Measurements from ENCODE around the gene SUPT20HL2. TPM values are rescaled to one million over a fixed set of nuclear protein-coding genes. Genes with fewer than 3 reads are reported as not detected.

The SUPT20HL2 gene
- total and polyA plus RNA-seq, 2 of the 8 experiments (the other 6 are each of a cell fraction or from before 2014, with no cell fraction given) = not detected

- no peak overlapping the region for H4K8ac ChIP-seq (ENCODE audit: extremely low read depth, insufficient read depth, low read length)
- H3K4me1 ChIP-seq (replicated peaks in 1 of 4; ENCODE audit: control insufficient read depth in 3 of 4, insufficient read depth in 4 of 4, low read length in 3 of 4) = 0 out of 7 replicates have a peak, but pooled peaks cover 0 to 2% (median 0%) of the 10 kb centered on the region in 4 experiments
- no peaks in the 10 kb centered on the region for H3K36me3 ChIP-seq (ENCODE audit: control insufficient read depth in 2 of 4, insufficient read depth in 4 of 4, low read length in 3 of 4)
- no peak overlapping the region for H3K18ac ChIP-seq (ENCODE audit: extremely low read depth, low read length)
- H2AFZ ChIP-seq (ENCODE audit: low read length) = 0 out of 2 replicates have a peak overlapping the region, but pooled peaks have one; percentile 10
- no peaks in the 10 kb centered on the region for H3K79me1 ChIP-seq (ENCODE audit: low read depth, low read length)
- H2BK15ac ChIP-seq (ENCODE audit: low read length) = no peak overlapping the region
- H3K56ac ChIP-seq (replicated peaks; ENCODE audit: insufficient read length, low read depth, low read length) = no peak overlapping the region
- no peak overlapping the region for H2BK12ac ChIP-seq (ENCODE audit: low read depth, low read length)
- FAIRE-seq (peak; percentile 63), DNase-seq (ENCODE audit: low read depth in 1 of 2, low spot score in 2 of 2) (no peak)
- H2BK120ac ChIP-seq (replicated peaks; ENCODE audit: low read depth, low read length) = no peak overlapping the region
- no peaks in the 10 kb centered on the region for H3K79me2 ChIP-seq (ENCODE audit: control insufficient read depth in 1 of 2, insufficient read depth in 2 of 2, low read length in 2 of 2)
- no peak overlapping the region for H3K9ac ChIP-seq (replicated peaks in 1 of 4; ENCODE audit: extremely low read depth in 1 of 4, low read depth in 3 of 4, low read length in 3 of 4)
- no peak overlapping the region for H3K4me2 ChIP-seq (ENCODE audit: insufficient read depth in 1 of 2, low read depth in 2 of 2, low read length in 2 of 2)
- WGBS, 2 experiments (ENCODE audit: extremely low coverage in 1 of 2, insufficient coverage in 1 of 2, insufficient read length in 1 of 2, insufficient replicate concordance in 2 of 2, low coverage in 1 of 2, low lambda C conversion rate in 2 of 2, missing lambda C conversion rate in 1 of 2) = 52% methylated on average over 12 of the region's 12 CpGs; no CpG with 5 or more reads in 1 of the 2 experiments
- no peak overlapping the region for H2BK5ac ChIP-seq (ENCODE audit: low read depth, low read length)
- H2BK20ac ChIP-seq (ENCODE audit: low read length) = no peak overlapping the region
- H4K20me1 ChIP-seq (replicated peaks in 1 of 2; ENCODE audit: control insufficient read depth in 1 of 2, insufficient read depth in 2 of 2, low read length in 2 of 2) = no peaks in the 10 kb centered on the region
- ChIA-PET POLR2A (ENCODE audit: partially characterized antibody) (interaction anchor here (0.7 kb wide), 1 partner anchor 848 kb away, joined by 4 read pairs; no protein-coding TSS in a partner anchor), CTCF (ENCODE audit: partially characterized antibody) (interaction anchor here (0.6 to 1.7 kb wide), 6 partner anchors 12 to 535 kb away, joined by 3 read pairs; no protein-coding TSS in a partner anchor)
- no peaks in the 10 kb centered on the region for H3K23me2 ChIP-seq (ENCODE audit: low read depth, low read length)
- H3K23ac ChIP-seq (ENCODE audit: insufficient read length) = no peak overlapping the region
- TF ChIP-seq BCL11A (IDR thresholded peaks at IDR 0.05; ENCODE audit: low read depth in 2 of 2, low read length in 2 of 2) (no peak), SP2 (IDR thresholded peaks at IDR 0.05; ENCODE audit: low read length) (no peak), KDM4A (IDR thresholded peaks at IDR 0.05; ENCODE audit: low read depth, low read length, severe bottlenecking) (no peak), RXRA (IDR thresholded peaks at IDR 0.05; ENCODE audit: insufficient read depth, low read depth, low read length) (no peak), BACH1 (IDR thresholded peaks at IDR 0.05; ENCODE audit: low read length) (no peak)
- no peak overlapping the region for H3K27ac ChIP-seq (ENCODE audit: low read depth, low read length)
- H3K9me3 ChIP-seq (ENCODE audit: insufficient read depth in 2 of 2, low read depth in 1 of 2, low read length in 1 of 2) = no peaks in the 10 kb centered on the region
- no peak overlapping the region for H3K4ac ChIP-seq (replicated peaks; ENCODE audit: insufficient read length, low read depth, low read length)
- no peaks in the 10 kb centered on the region for H3K27me3 ChIP-seq (replicated peaks in 1 of 4; ENCODE audit: control insufficient read depth in 3 of 4, extremely low read depth in 1 of 4, insufficient read depth in 3 of 4, low read length in 3 of 4)
- H4K91ac ChIP-seq (replicated peaks; ENCODE audit: insufficient read length, low read length) = no peak overlapping the region
- no peak overlapping the region for H3K4me3 ChIP-seq (ENCODE audit: extremely low read depth in 1 of 4, insufficient read depth in 2 of 4, low read depth in 3 of 4, low read length in 4 of 4)
- H2AK5ac ChIP-seq (ENCODE audit: low read depth, low read length) = no peak overlapping the region
- H4K5ac ChIP-seq (ENCODE audit: insufficient read length, low read depth, low read length) = no peak overlapping the region
- H3K14ac ChIP-seq (ENCODE audit: insufficient read length) = no peak overlapping the region
Measured at GRCh38 chrX:24282381-24283126, 31.3 kb downstream of the SUPT20HL2 start.
